ENCODE data around the gene ZBTB7A.
A peak's percentile ranks its signal among the peaks of the same experiment; 100 is the strongest.
"Not testable (repeated sequence)": the region's sequence is repeated elsewhere in the genome, so short reads cannot be mapped to it uniquely, and the experiment has no call there.

ZBTB7A gene

GRCh38 chr19:4012975-4013634, 53.6 kb downstream of the ZBTB7A start:
- DNase-seq, result no peak

GRCh38 chr19:4012092-4012974, 54.4 kb downstream of the ZBTB7A start:
- DNase-seq, result no peak

DNA sequence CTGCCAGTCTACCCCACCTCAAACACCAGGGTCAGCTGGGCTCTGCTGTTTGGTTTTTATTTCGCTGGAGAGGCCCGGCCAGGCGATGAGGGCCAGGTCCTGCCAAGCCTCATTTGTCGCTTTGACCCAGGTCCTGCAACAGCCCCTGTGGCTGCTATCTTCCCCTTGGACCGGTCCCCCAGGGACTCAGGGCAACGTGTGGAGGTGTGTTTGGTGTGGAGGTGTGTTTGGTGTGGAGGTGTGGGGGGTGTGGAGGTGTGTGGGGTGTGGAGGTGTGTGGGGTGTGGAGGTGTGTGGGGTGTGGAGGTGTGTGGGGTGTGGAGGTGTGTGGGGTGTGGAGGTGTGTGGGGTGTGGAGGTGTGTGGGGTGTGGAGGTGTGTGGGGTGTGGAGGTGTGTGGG, 55.3 kb downstream of the ZBTB7A start:
- DNase-seq, result not testable (repeated sequence)

DNA sequence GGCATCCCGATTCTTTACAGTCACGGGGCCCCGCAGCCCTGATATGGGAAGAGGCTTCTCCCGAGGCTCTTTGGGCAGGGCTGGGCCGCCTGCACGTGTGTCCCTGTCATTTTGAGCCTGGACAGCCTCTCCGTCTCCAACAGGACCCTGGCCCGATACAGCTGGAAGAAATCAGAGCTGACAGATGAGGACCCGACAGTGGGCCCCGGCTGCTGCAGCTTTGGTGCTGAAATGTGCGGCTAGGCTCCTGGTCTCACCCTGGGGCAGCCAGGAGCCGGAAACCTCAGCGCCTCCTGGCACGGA, 55.9 kb downstream of the ZBTB7A start:
- no peak for DNase-seq

GRCh38 chr19:4009990-4010807, 56.5 kb downstream of the ZBTB7A start:
- DNase-seq, result no peak

DNA sequence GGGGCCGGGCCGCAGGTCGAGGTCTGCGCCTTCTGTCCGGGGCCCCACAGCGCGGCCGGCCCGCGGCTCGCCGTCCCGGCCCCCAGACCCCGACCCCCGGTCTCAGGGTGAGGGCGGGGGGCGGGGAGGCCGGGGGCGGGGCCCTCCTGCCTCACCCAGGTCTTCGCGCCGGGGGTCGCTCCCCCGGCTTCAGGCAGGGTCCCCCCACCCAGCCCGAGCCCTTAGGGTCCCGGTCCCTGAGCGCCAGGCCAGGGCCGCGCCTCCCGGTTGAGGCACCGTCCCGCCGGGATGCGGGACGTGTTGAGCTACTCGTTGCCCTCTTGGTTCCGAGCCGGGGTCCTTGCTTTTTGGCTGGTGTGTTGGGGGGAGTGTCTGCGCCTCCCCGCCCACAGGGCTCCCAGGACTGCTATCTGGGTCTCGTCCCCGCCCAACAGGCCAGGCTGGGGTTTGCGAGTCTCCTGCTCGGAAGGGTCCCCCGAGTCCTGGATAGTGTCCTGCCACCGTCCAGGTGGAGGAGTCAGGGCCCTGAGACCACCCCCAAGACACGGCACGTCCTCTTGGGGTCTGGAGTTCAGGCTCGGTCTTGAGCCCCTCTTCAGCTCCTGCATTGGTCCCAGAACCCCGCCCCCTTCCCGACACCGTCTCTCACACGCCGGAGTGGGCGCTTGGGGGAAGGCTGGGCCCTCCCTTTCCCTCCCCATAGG, 58.7 kb downstream of the ZBTB7A start:
- DNase-seq, result peak; percentile 68

DNA sequence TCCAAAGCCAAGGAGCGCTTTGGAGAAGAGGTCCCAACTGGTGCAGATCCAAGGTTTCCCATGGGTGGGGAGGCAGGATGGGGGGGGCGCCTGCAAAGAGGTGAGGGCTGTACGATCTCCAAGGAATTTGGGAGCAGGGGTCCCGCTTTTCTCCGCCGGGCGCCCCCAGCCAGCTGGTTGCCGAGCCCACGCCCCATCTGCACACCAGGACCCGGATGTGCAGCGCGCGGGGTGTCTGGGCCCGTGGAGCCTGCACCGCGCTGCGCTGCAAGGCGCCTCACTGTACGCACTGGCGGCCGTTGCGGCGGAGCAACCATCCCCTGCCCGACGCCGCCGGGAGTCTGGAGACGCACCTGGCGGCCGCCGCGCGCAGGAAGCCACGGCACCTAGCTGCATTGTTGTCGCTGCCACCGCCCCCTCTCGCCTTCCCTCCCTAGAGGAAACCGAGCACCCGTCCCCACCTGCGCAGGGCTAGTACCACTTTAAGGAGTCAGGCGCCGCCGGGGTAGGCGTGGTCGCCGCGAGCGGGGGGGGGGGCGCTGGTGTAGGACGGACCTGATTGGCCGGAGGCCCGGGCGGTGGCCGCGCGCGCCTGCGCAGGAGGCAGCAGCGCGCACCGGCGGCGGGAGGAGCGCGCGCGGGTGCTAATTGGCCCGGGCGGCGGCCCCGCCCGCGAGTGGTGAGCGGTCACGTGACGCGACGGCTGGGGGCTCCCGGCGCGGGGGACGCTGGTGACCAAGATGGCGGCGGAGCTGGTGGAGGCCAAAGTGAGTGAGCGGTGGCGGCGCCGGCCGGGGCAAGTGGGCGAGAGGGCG, 59.5 kb downstream of the ZBTB7A start, which contains the start of gene PIAS4:
Gene PIAS4, plus strand, starts transcription at position 716 of the 815 bp plus-strand sequence. Its CDS starts 25 bp downstream, at position 741.
- peak; percentile 98 for DNase-seq

DNA sequence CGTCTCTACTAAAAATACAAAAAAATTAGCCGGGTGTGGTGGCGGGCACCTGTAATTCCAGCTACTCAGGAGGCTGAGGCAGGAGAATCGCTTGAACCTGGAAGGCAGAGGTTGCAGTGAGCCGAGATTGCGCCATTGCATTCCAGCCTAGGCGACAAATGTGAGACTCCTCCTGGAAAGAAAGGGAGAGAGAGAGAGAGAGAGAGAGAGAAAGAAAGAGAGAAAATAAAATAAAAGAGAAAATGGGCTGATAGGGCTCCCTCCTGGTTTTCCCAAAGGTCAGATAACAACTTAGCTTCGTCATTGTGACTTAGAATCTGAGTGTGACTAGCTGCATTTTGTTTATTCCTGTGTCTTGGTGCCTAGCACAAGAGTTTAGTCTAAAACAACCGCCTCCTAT, 61.3 kb downstream of the ZBTB7A start:
- DNase-seq, result not testable (repeated sequence)

DNA sequence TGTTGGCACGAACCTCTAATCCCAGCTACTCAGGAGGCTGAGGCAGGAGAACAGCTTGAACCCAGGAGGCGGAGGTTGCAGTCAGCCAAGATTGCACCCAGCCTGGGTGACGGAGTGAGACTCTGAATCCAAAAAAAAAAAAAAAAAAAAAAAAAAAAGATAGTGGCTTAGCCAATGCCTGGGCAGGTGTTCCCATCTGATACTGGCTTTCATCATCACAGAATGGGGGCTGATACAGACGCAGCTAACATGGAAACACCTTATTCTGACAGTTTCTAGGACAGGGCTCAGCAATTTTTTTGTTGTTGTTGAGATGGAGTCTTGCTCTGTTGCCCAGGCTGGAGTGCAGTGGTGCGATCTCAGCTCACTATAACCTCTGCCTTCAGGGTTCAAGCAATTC, 65.9 kb downstream of the ZBTB7A start:
- DNase-seq, result not testable (repeated sequence)

GRCh38 chr19:3998667-3999412, 67.9 kb downstream of the ZBTB7A start:
- DNase-seq, result not testable (repeated sequence)

GRCh38 chr19:3995607-3996006, 71.1 kb downstream of the ZBTB7A start:
- DNase-seq, result no peak

Measured in activated CD8-positive, alpha-beta memory T cell treated with anti-CD3 and anti-CD28 coated beads for 24 hours (primary cell).